Ishikawa (cell line): ENCODE results near the gene CC2D2A.

Experiments
- CEBPB ChIP-seq: IDR thresholded peaks from 2 replicates; pipeline ENCODE4 v1.6.1; 2012
- CREB1 ChIP-seq: IDR thresholded peaks from 2 replicates; pipeline ENCODE4 v1.6.1; 2012; ENCODE audit warnings: low read depth
- EP300 ChIP-seq: IDR thresholded peaks from 2 replicates; pipeline ENCODE4 v1.6.1; 2012; ENCODE audit warnings: borderline replicate concordance
- FOXM1 ChIP-seq: IDR thresholded peaks from 2 replicates; pipeline ENCODE4 v1.6.1; 2012; ENCODE audit warnings: low read depth, borderline replicate concordance
- MAX ChIP-seq: IDR thresholded peaks from 2 replicates; pipeline ENCODE4 v1.6.1; 2012
- NFIC ChIP-seq: IDR thresholded peaks from 2 replicates; pipeline ENCODE4 v1.6.1; 2012
- RAD21 ChIP-seq: IDR thresholded peaks from 2 replicates; pipeline ENCODE4 v1.6.1; 2012; ENCODE audit warnings: low read depth
- TAF1 ChIP-seq: IDR thresholded peaks from 2 replicates; pipeline ENCODE4 v1.6.1; 2012; ENCODE audit warnings: low read depth, mild to moderate bottlenecking
- TCF12 ChIP-seq: IDR thresholded peaks from 2 replicates; pipeline ENCODE4 v1.6.1; 2012; ENCODE audit warnings: low read depth
- USF1 ChIP-seq: IDR thresholded peaks from 2 replicates; pipeline ENCODE4 v1.6.1; 2012
- YY1 ChIP-seq: IDR thresholded peaks from 2 replicates; pipeline ENCODE4 v1.6.1; 2012; ENCODE audit warnings: low read depth
- ZBTB7A ChIP-seq: IDR thresholded peaks from 2 replicates; pipeline ENCODE4 v1.6.1; 2012; ENCODE audit warnings: low read depth

- no peak for TF ChIP-seq MAX
- TF ChIP-seq TCF12 = no peak
- no peak for TF ChIP-seq EP300
- TF ChIP-seq CEBPB = no peak
- TF ChIP-seq ZBTB7A = no peak
- no peak for TF ChIP-seq TAF1
- TF ChIP-seq RAD21 = no peak
- no peak for TF ChIP-seq USF1
- TF ChIP-seq YY1 = no peak
- TF ChIP-seq FOXM1 = no peak
- TF ChIP-seq CREB1 = no peak
- TF ChIP-seq NFIC = no peak
These were observed 73.1 kb downstream of the CC2D2A start for GRCh38 chr4:15542760-15543159.
